Tibial nerve (tissue), 4 donors: ENCODE measurements around the gene PPP1R16B. TPM values are rescaled to one million over a fixed set of nuclear protein-coding genes. Genes with fewer than 3 reads are reported as not detected.

Experiments used
- DNase-seq, 2 donors: peaks; one replicate each; pipeline ENCODE4 v3.0.0-alpha.2; 2019; ENCODE audit warnings: low spot score in 2 of 2
- H3K27ac ChIP-seq, 4 donors: fragments of 200-600 bp; sonication (generic) in 3 of 4; one replicate each; pipeline ENCODE4 v1.5.1; 2017 to 2019; ENCODE audit warnings: mild to moderate bottlenecking in 1 of 4
- H3K27me3 ChIP-seq, 2 donors: fragments of 200-600 bp; sonication (generic) in 1 of 2; one replicate each; pipeline versions ENCODE4 v1.5.1 to v1.6.0; 2017 to 2019
- H3K36me3 ChIP-seq, 3 donors: fragments of 200-600 bp; sonication (generic); one replicate each; pipeline ENCODE4 v1.5.1; 2018 to 2019
- H3K4me1 ChIP-seq, 4 donors: fragments of 200-600 bp; sonication (generic) in 3 of 4; one replicate each; pipeline ENCODE4 v1.5.1; 2017 to 2019
- H3K4me3 ChIP-seq, 4 donors: fragments of 200-600 bp; sonication (generic) in 3 of 4; one replicate each; pipeline ENCODE4 v1.5.1; 2017 to 2019; ENCODE audit warnings: mild to moderate bottlenecking in 1 of 4, moderate library complexity in 1 of 4
- H3K9me3 ChIP-seq, 4 donors: fragments of 200-600 bp; sonication (generic) in 3 of 4; one replicate each; pipeline ENCODE4 v1.5.1; 2017 to 2019
- EP300 ChIP-seq, 2 donors: sonication (generic); formaldehyde crosslinking; IDR thresholded peaks; one replicate each; pipeline ENCODE4 v1.6.1; 2017; ENCODE audit warnings: antibody characterized with exemption in 2 of 2, mild to moderate bottlenecking in 1 of 2
- POLR2A ChIP-seq, 2 donors: fragments of 450-650 bp; IDR thresholded peaks; one replicate each; pipeline ENCODE4 v1.6.1; 2017; ENCODE audit warnings: antibody characterized with exemption in 2 of 2, mild to moderate bottlenecking in 2 of 2, moderate library complexity in 2 of 2
- WGBS, 2 donors: methylation state at CpG; one replicate each; pipeline ENCODE4 v1.1.5; 2018; 5-methylcytosine and 5-hydroxymethylcytosine counted together
- total RNA-seq, 4 donors: library from RNA; depleted of rRNA; stranded (reverse); fragments of >200 nt; gene quantifications; one replicate each; pipeline ENCODE4 v1.1.0, GENCODE V29; 2016
- TF ChIP-seq, protein P1 (sequence below), 5 experiments: fragments of 200-600 bp in 3 of 5; fragments of 450-650 bp in 2 of 5; sonication (generic) in 3 of 5; IDR thresholded peaks; one replicate each; pipeline ENCODE4 v1.5.1; 2016 to 2019; ENCODE audit warnings: antibody characterized with exemption in 5 of 5, mild to moderate bottlenecking in 3 of 5, moderate library complexity in 2 of 5

Gene PPP1R16B
- total RNA-seq, 4 donors from 2014 or later, result 2.1 to 5.7 (median 4.6) TPM

DNA sequence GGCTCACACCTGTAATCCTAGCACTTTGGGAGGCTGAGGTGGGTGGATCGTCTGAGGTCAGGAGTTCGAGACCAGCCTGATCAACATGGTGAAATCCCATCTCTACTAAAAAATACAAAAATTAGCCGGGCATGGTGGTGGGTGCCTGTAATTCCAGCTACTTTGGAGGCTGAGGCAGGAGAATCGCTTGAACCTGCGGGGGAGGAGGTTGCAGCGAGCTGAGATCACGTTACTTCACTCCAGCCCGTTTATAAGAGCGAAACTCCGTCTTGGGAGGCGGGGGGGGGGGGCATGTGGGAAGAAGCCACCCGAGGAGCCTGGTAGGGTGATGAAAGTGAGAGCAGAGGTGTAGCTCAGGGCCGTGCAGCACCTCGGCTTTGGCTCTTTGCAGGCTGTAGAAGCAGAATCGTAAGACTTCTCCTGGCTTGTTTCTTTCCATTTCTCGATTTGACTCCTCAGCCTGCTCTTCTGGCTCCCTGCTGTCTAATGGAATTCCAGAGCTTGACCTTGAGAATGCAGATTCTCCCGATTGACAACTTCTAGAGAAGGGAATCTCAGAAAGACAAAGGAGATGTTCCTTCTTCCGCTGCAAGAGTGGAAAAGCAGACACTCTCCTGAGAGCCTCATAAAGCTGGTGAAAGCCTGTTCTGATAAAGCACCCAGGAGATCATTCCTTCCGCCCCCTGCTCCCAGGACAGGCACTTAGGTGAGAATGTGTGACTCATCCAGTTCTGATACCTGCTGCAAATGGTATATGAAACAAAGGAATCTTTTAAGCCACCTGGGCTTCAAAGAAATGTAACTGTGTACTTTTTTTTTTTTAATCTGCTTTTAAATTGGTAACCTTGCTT, 26.0 kb upstream of the PPP1R16B start:
- no peak for DNase-seq
- WGBS, 2 donors, result 43 to 48% methylated on average over 19 of the region's 19 CpGs
- H3K27me3 ChIP-seq, result no peaks in the 10 kb centered on the region
- H3K4me1 ChIP-seq, result no peaks in the 10 kb centered on the region
- TF ChIP-seq EP300 (IDR thresholded peaks at IDR 0.05), result no peak
- no peak for TF ChIP-seq POLR2A (IDR thresholded peaks at IDR 0.05)
- TF ChIP-seq, protein P1, sequence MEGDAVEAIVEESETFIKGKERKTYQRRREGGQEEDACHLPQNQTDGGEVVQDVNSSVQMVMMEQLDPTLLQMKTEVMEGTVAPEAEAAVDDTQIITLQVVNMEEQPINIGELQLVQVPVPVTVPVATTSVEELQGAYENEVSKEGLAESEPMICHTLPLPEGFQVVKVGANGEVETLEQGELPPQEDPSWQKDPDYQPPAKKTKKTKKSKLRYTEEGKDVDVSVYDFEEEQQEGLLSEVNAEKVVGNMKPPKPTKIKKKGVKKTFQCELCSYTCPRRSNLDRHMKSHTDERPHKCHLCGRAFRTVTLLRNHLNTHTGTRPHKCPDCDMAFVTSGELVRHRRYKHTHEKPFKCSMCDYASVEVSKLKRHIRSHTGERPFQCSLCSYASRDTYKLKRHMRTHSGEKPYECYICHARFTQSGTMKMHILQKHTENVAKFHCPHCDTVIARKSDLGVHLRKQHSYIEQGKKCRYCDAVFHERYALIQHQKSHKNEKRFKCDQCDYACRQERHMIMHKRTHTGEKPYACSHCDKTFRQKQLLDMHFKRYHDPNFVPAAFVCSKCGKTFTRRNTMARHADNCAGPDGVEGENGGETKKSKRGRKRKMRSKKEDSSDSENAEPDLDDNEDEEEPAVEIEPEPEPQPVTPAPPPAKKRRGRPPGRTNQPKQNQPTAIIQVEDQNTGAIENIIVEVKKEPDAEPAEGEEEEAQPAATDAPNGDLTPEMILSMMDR (IDR thresholded peaks at IDR 0.05), result no peak
- H3K4me3 ChIP-seq, result no peak overlapping the region
- H3K36me3 ChIP-seq, result peaks cover 0 to 28% (median 0%) of the 10 kb centered on the region in 3 donors
- no peaks in the 10 kb centered on the region for H3K9me3 ChIP-seq
- H3K27ac ChIP-seq, result no peak overlapping the region

DNA sequence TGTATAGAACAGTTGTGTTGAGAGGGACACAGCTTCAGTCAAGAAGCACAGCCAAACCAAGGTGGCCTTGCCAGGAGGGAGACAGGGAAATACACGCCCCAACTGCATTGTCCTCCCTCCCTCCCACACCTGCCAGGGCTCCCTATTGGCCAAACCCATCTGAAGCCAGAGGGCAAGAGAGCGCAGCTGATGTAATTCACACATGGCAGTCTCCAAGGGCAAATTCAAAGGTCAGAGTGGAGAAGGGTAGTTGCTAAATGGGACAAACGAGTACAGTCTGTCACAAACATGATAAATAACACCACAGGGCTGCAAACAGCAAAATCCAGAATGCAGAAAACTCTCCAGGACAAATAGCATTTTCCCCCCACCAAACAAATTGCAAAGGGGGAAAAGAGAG, 23.2 kb upstream of the PPP1R16B start:
- H3K4me1 ChIP-seq, result no peaks in the 10 kb centered on the region
- no peak overlapping the region for H3K4me3 ChIP-seq
- H3K27ac ChIP-seq, result no peak overlapping the region
- peaks cover 0 to 1% (median 0%) of the 10 kb centered on the region in 3 donors for H3K36me3 ChIP-seq
- no peak for TF ChIP-seq EP300 (IDR thresholded peaks at IDR 0.05)
- TF ChIP-seq, protein P1 (IDR thresholded peaks at IDR 0.05), result no peak
- TF ChIP-seq POLR2A (IDR thresholded peaks at IDR 0.05), result no peak
- no peak for DNase-seq
- WGBS, 2 donors, result 59 to 71% methylated on average over 3 of the region's 3 CpGs
- H3K9me3 ChIP-seq, result no peaks in the 10 kb centered on the region
- no peaks in the 10 kb centered on the region for H3K27me3 ChIP-seq

DNA sequence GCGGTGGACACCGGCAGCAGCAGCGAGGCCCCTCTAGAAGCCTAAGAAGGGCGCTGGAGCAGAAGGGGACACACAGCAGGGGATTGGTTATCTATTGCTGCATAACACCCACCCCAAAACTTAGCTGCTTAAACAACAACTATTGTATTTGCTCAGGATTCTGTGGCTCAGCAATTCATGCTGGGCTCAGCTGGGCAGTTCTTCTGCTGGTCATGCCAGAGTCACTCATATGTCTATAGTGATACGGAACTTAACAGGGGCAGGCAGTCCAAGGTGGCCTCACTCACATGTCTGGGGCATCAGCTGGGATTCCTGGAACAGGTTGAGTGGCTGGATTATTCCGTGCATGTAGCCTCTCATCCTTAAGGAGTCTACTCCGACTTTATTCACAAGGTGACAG, 17.6 kb upstream of the PPP1R16B start:
- Histone ChIP-seq H3K4me1 (no peaks in the 10 kb centered on the region), H3K4me3 (no peak overlapping the region), H3K27ac (no peak overlapping the region), H3K27me3 (no peaks in the 10 kb centered on the region), H3K36me3 (peaks cover 0 to 7% (median 0%) of the 10 kb centered on the region in 3 donors), H3K9me3 (peaks cover 0 to 12% (median 0%) of the 10 kb centered on the region in 4 donors)
- TF ChIP-seq, protein P1 (IDR thresholded peaks at IDR 0.05), result no peak
- TF ChIP-seq EP300 (IDR thresholded peaks at IDR 0.05), result no peak
- TF ChIP-seq POLR2A (IDR thresholded peaks at IDR 0.05), result no peak
- no peak for DNase-seq
- WGBS, 2 donors, result 79 to 85% methylated on average over 7 of the region's 7 CpGs

DNA sequence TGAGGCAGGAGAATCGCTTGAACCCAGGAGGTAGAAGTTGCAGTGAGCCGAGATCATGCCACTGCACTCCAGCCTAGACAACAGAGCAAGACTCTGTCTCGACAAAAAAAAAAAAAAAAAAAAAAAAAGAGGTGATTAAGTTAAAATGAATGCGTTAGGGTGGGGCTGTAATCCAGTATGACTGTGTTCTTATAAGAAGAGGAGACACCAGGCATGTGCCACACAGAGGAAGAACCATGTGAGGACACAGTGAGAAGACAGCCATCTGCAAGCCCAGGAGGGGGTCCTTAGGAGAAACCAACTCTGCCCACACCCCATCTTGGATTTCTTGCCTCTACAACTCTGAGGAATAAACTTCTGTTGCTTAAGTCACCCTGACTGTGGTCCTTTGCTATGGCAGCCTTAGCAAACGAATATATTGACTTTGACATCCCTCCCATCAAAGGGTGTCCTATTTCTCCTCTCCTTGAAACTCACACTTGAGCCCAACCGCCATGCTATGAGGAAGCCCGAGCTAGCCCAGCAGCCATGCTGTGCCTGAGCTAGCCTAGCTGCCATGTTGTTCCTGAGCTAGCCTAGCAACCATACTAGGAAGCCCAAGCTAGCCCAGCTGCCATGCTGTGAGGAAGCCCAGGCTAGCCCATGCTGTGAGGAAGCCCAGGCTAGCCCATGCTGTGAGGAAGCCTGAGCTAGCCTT, 15.8 kb upstream of the PPP1R16B start:
- Histone ChIP-seq H3K27me3 (no peaks in the 10 kb centered on the region), H3K4me1 (no peaks in the 10 kb centered on the region), H3K4me3 (no peak overlapping the region), H3K9me3 (peaks cover 0 to 12% (median 0%) of the 10 kb centered on the region in 4 donors), H3K36me3 (peaks cover 0 to 7% (median 0%) of the 10 kb centered on the region in 3 donors), H3K27ac (no peak overlapping the region)
- no peak for DNase-seq
- TF ChIP-seq, protein P1 (IDR thresholded peaks at IDR 0.05), result no peak
- TF ChIP-seq POLR2A (IDR thresholded peaks at IDR 0.05), result no peak
- TF ChIP-seq EP300 (IDR thresholded peaks at IDR 0.05), result no peak
- 79 to 80% methylated on average over 7 of the region's 7 CpGs for WGBS, 2 donors
